Parathyroid adenoma (tissue), 2 donors: Measurements from ENCODE around the gene NEO1.

Source experiments
- H2AFZ ChIP-seq: fragments of 300-600 bp; sonication (generic); one replicate; pipeline ENCODE4 v1.7.0; 2017; ENCODE audit warnings: antibody characterized with exemption, mild to moderate bottlenecking
- H3K27ac ChIP-seq: fragments of 300-600 bp; sonication (generic); one replicate; pipeline ENCODE4 v1.7.0; 2017
- H3K27me3 ChIP-seq: fragments of 300-600 bp; sonication (generic); one replicate; pipeline ENCODE4 v1.7.0; 2017; ENCODE audit warnings: low read length; ENCODE audit not compliant: control insufficient read depth, insufficient read depth
- H3K36me3 ChIP-seq: fragments of 300-600 bp; sonication (generic); one replicate; pipeline ENCODE4 v1.7.0; 2017; ENCODE audit warnings: low read length; ENCODE audit not compliant: control insufficient read depth, insufficient read depth
- H3K4me1 ChIP-seq: fragments of 300-600 bp; sonication (generic); one replicate; pipeline ENCODE4 v1.7.0; 2017; ENCODE audit warnings: control low read depth
- H3K4me2 ChIP-seq: fragments of 300-600 bp; sonication (generic); one replicate; pipeline ENCODE4 v1.7.0; 2017; ENCODE audit warnings: low read length
- H3K4me3 ChIP-seq: fragments of 300-600 bp; sonication (generic); one replicate; pipeline ENCODE4 v1.7.0; 2017; ENCODE audit warnings: low read depth, low read length
- H3K79me2 ChIP-seq: fragments of 300-600 bp; sonication (generic); one replicate; pipeline ENCODE4 v1.7.0; 2017; ENCODE audit warnings: control low read depth
- H3K9ac ChIP-seq: fragments of 300-600 bp; sonication (generic); one replicate; pipeline ENCODE4 v1.7.0; 2017; ENCODE audit warnings: mild to moderate bottlenecking
- H3K9me3 ChIP-seq: fragments of 300-600 bp; sonication (generic); one replicate; pipeline ENCODE4 v1.7.0; 2017; ENCODE audit warnings: low read length; ENCODE audit not compliant: control insufficient read depth
- TF ChIP-seq, protein P1 (sequence below): fragments of 300-600 bp; sonication (generic); IDR thresholded peaks from one replicate; pipeline ENCODE4 v1.7.0; 2017; ENCODE audit warnings: antibody characterized with exemption, mild to moderate bottlenecking
- donor health status: primary hyperparathyroidism.

The NEO1 gene

DNA sequence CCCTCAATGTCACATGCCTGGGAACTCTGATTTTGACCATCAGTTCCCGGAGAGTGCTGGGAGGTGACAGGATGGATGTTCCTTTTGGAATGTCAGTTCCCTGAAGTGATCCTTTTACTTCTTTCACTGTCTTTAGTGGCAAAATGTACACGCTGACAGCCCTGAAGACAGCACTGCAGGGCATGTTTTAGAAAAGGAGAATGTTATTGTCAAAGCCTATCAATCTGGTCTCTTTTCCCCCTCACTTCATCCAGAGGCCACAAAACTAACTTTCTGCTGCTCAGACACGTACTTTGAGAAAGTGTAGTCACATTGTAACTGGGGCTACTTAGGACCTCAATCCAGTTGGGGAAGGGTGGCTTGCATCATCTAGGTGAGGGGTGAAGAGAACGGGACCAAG is 14.0 kb upstream of the NEO1 start:
- Histone ChIP-seq H3K9me3 (no peaks in the 10 kb centered on the region), H3K4me2 (no peak overlapping the region), H3K9ac (no peak overlapping the region), H2AFZ (no peak overlapping the region), H3K79me2 (no peaks in the 10 kb centered on the region), H3K4me3 (no peak overlapping the region), H3K36me3 (no peaks in the 10 kb centered on the region), H3K27me3 (no peaks in the 10 kb centered on the region), H3K4me1 (peaks cover 15% of the 10 kb centered on the region), H3K27ac (no peak overlapping the region)
- TF ChIP-seq, protein P1, sequence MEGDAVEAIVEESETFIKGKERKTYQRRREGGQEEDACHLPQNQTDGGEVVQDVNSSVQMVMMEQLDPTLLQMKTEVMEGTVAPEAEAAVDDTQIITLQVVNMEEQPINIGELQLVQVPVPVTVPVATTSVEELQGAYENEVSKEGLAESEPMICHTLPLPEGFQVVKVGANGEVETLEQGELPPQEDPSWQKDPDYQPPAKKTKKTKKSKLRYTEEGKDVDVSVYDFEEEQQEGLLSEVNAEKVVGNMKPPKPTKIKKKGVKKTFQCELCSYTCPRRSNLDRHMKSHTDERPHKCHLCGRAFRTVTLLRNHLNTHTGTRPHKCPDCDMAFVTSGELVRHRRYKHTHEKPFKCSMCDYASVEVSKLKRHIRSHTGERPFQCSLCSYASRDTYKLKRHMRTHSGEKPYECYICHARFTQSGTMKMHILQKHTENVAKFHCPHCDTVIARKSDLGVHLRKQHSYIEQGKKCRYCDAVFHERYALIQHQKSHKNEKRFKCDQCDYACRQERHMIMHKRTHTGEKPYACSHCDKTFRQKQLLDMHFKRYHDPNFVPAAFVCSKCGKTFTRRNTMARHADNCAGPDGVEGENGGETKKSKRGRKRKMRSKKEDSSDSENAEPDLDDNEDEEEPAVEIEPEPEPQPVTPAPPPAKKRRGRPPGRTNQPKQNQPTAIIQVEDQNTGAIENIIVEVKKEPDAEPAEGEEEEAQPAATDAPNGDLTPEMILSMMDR = no peak

DNA sequence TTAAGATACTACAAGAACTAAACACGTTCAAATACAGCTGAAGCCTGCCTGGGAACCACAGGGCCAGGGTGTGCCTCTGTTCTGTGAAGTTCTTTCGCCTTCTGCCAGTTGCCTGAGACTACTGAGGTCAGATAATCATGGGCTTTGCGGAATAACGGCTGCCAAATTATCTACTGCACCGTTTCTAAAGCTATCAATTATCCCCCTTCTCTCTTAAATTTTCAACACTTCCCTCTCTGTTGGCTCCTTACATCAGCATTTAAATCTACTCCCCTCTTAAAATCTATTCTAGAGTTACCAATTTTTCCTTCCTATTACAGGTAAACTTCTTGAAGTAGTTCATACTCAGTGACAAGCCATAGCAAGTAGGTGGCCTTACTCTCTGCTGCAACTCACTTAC is 6.2 kb upstream of the NEO1 start:
- Histone ChIP-seq H3K4me3 (no peak overlapping the region), H3K79me2 (no peaks in the 10 kb centered on the region), H3K27ac (no peak overlapping the region), H3K9me3 (no peaks in the 10 kb centered on the region), H2AFZ (no peak overlapping the region), H3K9ac (no peak overlapping the region), H3K36me3 (no peaks in the 10 kb centered on the region), H3K4me1 (peaks cover 8% of the 10 kb centered on the region), H3K27me3 (no peaks in the 10 kb centered on the region), H3K4me2 (no peak overlapping the region)
- TF ChIP-seq, protein P1 = no peak

- Histone ChIP-seq H3K36me3 (no peaks in the 10 kb centered on the region), H2AFZ (no peak overlapping the region), H3K4me1 (peaks cover 8% of the 10 kb centered on the region), H3K9ac (no peak overlapping the region), H3K9me3 (no peaks in the 10 kb centered on the region), H3K79me2 (no peaks in the 10 kb centered on the region), H3K27ac (no peak overlapping the region), H3K4me3 (no peak overlapping the region), H3K27me3 (no peaks in the 10 kb centered on the region), H3K4me2 (no peak overlapping the region)
- TF ChIP-seq, protein P1 = no peak
Measured at GRCh38 chr15:73047882-73048281, 4.4 kb upstream of the NEO1 start.

GRCh38 chr15:73048624-73049295 is 3.5 kb upstream of the NEO1 start:
- Histone ChIP-seq H3K4me3 (no peak overlapping the region), H3K27me3 (no peaks in the 10 kb centered on the region), H3K36me3 (no peaks in the 10 kb centered on the region), H3K9me3 (no peaks in the 10 kb centered on the region), H3K9ac (no peak overlapping the region), H3K4me1 (peaks cover 8% of the 10 kb centered on the region), H2AFZ (no peak overlapping the region), H3K4me2 (no peak overlapping the region), H3K79me2 (no peaks in the 10 kb centered on the region), H3K27ac (no peak overlapping the region)
- TF ChIP-seq, protein P1 = no peak

- H3K79me2 ChIP-seq = no peaks in the 10 kb centered on the region
- H3K36me3 ChIP-seq = no peaks in the 10 kb centered on the region
- TF ChIP-seq, protein P1 = no peak
- H3K4me2 ChIP-seq = no peak overlapping the region
- H2AFZ ChIP-seq = peak overlapping the region; percentile 8
- H3K27ac ChIP-seq = no peak overlapping the region
- no peaks in the 10 kb centered on the region for H3K27me3 ChIP-seq
- no peak overlapping the region for H3K4me3 ChIP-seq
- H3K9me3 ChIP-seq = no peaks in the 10 kb centered on the region
- peaks cover 8% of the 10 kb centered on the region for H3K4me1 ChIP-seq
- H3K9ac ChIP-seq = no peak overlapping the region
Measured at GRCh38 chr15:73049564-73050215, 2.6 kb upstream of the NEO1 start.
